Breast epithelium (tissue), 4 donors: ENCODE data around the gene TXNRD2. TPM values are rescaled to one million over a fixed set of nuclear protein-coding genes. Genes with fewer than 3 reads are reported as not detected.

Experiments used
- DNase-seq, 2 donors: peaks; one replicate each; pipeline ENCODE4 v3.0.0-alpha.2; 2019; ENCODE audit warnings: low spot score in 2 of 2
- H3K27ac ChIP-seq, 2 donors: fragments of 200-600 bp; sonication (generic) in 1 of 2; one replicate each; pipeline ENCODE4 v1.5.1; 2016 to 2019; ENCODE audit warnings: mild to moderate bottlenecking in 1 of 2
- H3K27me3 ChIP-seq, 2 donors: fragments of 200-600 bp; sonication (generic) in 1 of 2; one replicate each; pipeline versions ENCODE4 v1.5.1 to v1.6.0; 2017 to 2019; ENCODE audit warnings: control low read depth in 1 of 2, mild to moderate bottlenecking in 1 of 2
- H3K36me3 ChIP-seq: fragments of 200-600 bp; one replicate; pipeline ENCODE4 v1.5.1; 2019
- H3K4me1 ChIP-seq, 2 donors: fragments of 200-600 bp; sonication (generic); one replicate each; pipeline ENCODE4 v1.5.1; 2016 to 2019; ENCODE audit warnings: control low read depth in 1 of 2
- H3K4me3 ChIP-seq, 3 donors: fragments of 200-600 bp; sonication (generic); 1 replicate in 2 of 3; 2 replicates in 1 of 3; pipeline ENCODE4 v1.5.1; 2016 to 2019; ENCODE audit warnings: mild to moderate bottlenecking in 3 of 3, moderate library complexity in 2 of 3
- H3K9me3 ChIP-seq, 2 donors: fragments of 200-600 bp; sonication (generic) in 1 of 2; one replicate each; pipeline ENCODE4 v1.5.1; 2016 to 2019; ENCODE audit warnings: control low read depth in 1 of 2
- POLR2A ChIP-seq: fragments of 450-650 bp; IDR thresholded peaks from one replicate; pipeline ENCODE4 v1.6.1; 2016; ENCODE audit warnings: antibody characterized with exemption, mild to moderate bottlenecking, moderate library complexity
- POLR2AphosphoS5 ChIP-seq, 3 donors: sonication (generic); formaldehyde crosslinking; IDR thresholded peaks; one replicate each; pipeline ENCODE4 v1.6.1; 2017; ENCODE audit warnings: antibody characterized with exemption in 3 of 3
- intact Hi-C: fragments of 100-400 bp; cut with DNase I; formaldehyde crosslinking; loops from one replicate; pipeline ENCODE4 v1.15.1; 2023; ENCODE audit warnings: low total_unique reads
- total RNA-seq, 3 donors: library from RNA; depleted of rRNA; stranded (reverse); fragments of >200 nt; gene quantifications; one replicate each; pipeline ENCODE4 v1.1.0, GENCODE V29; 2016
- TF ChIP-seq, protein P1 (sequence below), 3 donors: fragments of 450-650 bp; IDR thresholded peaks; one replicate each; pipeline ENCODE4 v1.5.1; 2016 to 2017; ENCODE audit warnings: antibody characterized with exemption in 3 of 3, mild to moderate bottlenecking in 3 of 3, moderate library complexity in 3 of 3

TXNRD2 gene
- total RNA-seq, 3 donors from 2014 or later, result 13.8 to 22.8 (median 20.6) TPM

DNA sequence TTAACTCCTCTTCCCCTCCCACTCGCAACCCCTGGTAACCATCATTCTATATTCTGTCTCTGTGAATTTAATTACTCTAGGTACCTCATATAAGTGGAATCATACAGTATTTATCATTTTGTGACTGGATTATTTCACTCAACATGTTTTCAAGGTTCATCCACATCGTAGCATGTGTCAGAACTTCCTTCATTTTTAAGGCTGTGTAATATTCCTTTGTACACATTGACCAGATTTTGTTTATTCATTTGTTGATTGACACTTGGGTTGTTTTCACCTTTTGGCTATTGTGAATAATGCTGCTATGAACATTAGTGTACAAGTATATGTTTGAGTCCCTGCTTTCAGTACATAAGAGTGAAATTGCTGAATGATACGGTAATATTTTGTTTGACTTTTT, 84.2 kb downstream of the TXNRD2 start:
- peaks cover 13 to 15% of the 10 kb centered on the region in 2 donors for H3K4me1 ChIP-seq
- H3K27ac ChIP-seq, result no peak overlapping the region
- no peaks in the 10 kb centered on the region for H3K9me3 ChIP-seq
- DNase-seq, result no peak
- no peaks in the 10 kb centered on the region for H3K27me3 ChIP-seq
- TF ChIP-seq POLR2AphosphoS5 (IDR thresholded peaks at IDR 0.05) (no peak), POLR2A (no peak)
- TF ChIP-seq, protein P1, sequence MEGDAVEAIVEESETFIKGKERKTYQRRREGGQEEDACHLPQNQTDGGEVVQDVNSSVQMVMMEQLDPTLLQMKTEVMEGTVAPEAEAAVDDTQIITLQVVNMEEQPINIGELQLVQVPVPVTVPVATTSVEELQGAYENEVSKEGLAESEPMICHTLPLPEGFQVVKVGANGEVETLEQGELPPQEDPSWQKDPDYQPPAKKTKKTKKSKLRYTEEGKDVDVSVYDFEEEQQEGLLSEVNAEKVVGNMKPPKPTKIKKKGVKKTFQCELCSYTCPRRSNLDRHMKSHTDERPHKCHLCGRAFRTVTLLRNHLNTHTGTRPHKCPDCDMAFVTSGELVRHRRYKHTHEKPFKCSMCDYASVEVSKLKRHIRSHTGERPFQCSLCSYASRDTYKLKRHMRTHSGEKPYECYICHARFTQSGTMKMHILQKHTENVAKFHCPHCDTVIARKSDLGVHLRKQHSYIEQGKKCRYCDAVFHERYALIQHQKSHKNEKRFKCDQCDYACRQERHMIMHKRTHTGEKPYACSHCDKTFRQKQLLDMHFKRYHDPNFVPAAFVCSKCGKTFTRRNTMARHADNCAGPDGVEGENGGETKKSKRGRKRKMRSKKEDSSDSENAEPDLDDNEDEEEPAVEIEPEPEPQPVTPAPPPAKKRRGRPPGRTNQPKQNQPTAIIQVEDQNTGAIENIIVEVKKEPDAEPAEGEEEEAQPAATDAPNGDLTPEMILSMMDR (IDR thresholded peaks at IDR 0.05), result no peak
- no peaks in the 10 kb centered on the region for H3K36me3 ChIP-seq
- intact Hi-C loops, result no loop called here
- H3K4me3 ChIP-seq, result no peak overlapping the region

DNA sequence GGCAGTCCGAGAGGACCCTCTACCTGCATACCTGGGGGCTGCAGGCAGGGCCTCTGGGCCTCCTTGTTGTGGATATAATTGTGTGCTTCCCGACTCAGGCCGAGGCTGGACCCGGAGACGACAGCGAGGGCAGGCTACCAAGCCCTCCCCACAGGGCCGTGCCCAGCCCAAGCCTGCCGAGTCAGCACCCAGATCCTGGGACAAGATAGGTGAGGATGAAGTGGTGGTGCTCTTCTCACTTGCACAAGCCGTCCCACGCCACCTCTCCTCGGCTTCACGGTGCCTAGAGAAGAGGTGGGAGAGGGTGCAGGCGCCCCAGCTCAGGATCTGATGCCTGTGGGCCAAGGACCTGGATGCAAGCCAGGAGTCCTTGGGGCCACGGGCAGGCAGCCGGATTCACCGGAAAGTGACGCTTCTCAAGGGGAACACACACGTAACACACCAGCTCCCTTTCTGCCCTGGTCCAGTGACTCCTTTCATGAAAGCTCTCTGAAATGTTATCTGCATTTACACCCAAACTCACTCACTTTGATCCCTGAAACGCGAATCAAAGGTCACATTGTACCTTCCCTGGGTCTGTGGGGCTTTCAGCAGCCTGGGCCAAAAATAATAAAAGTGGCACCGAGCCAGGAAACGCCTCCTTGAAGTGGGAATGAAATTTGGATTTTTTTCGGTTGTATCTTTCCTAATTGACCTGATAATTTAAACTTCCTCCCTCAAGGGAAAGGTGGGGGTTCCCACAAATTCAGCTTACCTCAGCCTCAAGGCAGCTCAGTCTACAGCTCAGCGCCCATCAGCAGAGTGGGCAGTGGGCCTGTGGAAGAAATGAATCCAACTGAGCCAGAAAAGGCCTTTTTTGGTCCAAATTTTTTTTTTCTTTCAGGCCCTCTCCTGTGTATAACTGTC, 85.9 kb downstream of the TXNRD2 start:
- Histone ChIP-seq H3K9me3 (no peaks in the 10 kb centered on the region), H3K27me3 (no peaks in the 10 kb centered on the region), H3K4me1 (peaks cover 15 to 27% of the 10 kb centered on the region in 2 donors), H3K27ac (peak overlapping the region; percentile 90 to 97), H3K4me3 (peak overlapping the region; percentile 80 to 94 (median 93)), H3K36me3 (no peaks in the 10 kb centered on the region)
- peak; percentile 54 to 62 for DNase-seq
- intact Hi-C loops, result no loop called here
- TF ChIP-seq POLR2AphosphoS5 (IDR thresholded peaks at IDR 0.05) (peak in 1 of 3 donors; percentile 42), POLR2A (no peak)
- TF ChIP-seq, protein P1 (IDR thresholded peaks at IDR 0.05), result no peak

DNA sequence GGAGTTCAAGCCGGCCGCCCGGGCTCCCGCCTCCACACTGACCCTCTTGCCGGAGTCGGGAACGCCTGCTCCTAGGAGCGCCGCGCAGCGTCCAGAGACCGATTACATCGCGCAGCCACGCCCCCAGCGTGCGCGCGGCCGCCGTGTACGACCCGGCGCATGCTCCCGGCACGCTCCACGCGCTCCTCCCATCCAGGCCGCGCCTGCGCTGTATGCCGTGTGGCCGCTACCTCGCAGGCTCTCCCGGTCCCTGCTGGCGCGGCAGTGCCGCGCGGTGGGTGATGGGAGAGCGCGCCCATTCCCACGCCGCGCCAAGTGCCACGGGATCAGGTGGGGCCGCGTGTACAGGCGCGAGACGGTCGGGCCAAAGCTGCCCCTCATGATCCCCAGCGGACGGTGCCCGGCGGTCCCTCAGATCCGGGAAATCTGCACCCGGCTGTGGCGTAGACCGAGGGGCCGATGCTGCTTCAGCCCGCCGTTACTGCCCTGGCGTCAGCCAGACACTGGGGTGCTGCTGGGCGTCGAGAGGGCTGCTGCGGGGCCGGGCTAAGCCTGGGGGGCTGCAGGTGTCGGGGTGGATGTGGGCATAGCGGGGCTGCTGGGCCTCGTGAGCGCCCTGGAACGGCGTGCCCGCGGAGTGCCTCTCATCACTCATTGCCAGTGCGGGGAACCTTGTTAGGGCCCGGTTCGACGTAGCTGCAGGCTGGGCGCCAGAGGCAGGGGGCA, 86.7 kb downstream of the TXNRD2 start, which contains the start of the genes GNB1L and RTL10:
TSS of gene GNB1L (minus strand) at position 97 of the 726 bp plus-strand sequence. CDS start 33,519 bp downstream, outside the sequence.
TSS of gene RTL10 (minus strand) at position 97 of the 726 bp plus-strand sequence. CDS start 2,613 bp downstream, outside the sequence.
- TF ChIP-seq, protein P1 (IDR thresholded peaks at IDR 0.05), result no peak
- TF ChIP-seq POLR2A (peak; percentile 90), POLR2AphosphoS5 (IDR thresholded peaks at IDR 0.05) (peak; percentile 77 to 93 (median 91))
- peak within 1 kb of the TSS; percentile 90 to 97 for H3K27ac ChIP-seq
- H3K4me1 ChIP-seq, result peaks cover 15 to 34% of the 10 kb centered on the region in 2 donors
- intact Hi-C loops, result no loop called here
- peak within 1 kb of the TSS; percentile 80 to 94 (median 93) for H3K4me3 ChIP-seq
- peak; percentile 95 to 97 for DNase-seq
- no peaks in the 10 kb centered on the region for H3K9me3 ChIP-seq
- no peaks in the 10 kb centered on the region for H3K27me3 ChIP-seq
- no peaks in the 10 kb centered on the region for H3K36me3 ChIP-seq

DNA sequence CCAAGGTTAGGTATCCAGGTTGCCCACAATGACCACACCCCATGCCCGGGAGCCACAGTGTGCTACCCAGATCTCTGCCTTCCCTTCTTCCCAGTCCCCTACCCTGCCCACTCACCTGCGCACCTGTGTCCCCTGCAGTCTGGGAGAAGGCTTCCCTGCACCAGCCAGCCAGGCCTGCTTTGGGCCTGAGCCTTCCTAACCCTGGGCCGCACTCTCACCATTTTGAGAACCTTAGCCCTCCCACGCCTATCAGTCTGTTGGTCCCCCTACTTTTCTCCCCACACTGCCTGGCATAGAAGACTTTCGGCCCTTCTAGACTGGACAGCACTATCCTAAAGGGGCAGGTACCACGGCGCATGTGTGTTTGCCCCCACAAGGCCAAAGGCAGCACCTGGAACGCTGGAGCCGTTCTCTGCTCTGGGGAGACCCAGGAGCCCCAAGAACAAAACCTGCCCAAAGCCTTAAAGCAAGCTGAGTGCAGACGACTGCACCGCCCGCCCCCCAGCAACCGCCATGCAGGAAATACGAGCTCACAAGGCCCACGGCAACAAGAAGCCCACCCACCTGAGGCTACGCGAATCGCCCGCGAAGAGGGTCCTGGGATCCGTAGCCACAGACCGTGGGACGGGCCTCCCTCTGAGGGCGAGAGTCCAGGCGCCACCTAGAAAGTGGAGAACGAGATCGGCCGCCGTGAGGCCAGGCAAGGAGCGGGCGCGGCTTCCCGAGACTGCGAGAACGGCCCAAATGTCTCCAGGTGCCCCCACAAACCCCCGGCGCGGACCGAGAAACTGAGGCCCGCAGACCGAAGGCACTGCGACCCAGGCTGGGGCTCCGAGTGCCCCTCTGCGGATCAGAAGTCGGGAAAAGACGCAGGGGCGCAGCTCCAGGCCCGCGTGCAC, 87.5 kb downstream of the TXNRD2 start:
- DNase-seq, result peak in 1 of 2 donors; percentile 18
- no peaks in the 10 kb centered on the region for H3K36me3 ChIP-seq
- peaks cover 15 to 34% of the 10 kb centered on the region in 2 donors for H3K4me1 ChIP-seq
- no peak for TF ChIP-seq POLR2A
- TF ChIP-seq, protein P1 (IDR thresholded peaks at IDR 0.05), result peak in 1 of 3 donors; percentile 15
- H3K27me3 ChIP-seq, result no peaks in the 10 kb centered on the region
- H3K27ac ChIP-seq, result peak overlapping the region; percentile 90 to 97
- intact Hi-C loops, result no loop called here
- peak overlapping the region; percentile 80 to 94 (median 93) for H3K4me3 ChIP-seq
- H3K9me3 ChIP-seq, result no peaks in the 10 kb centered on the region
